GM18858 (cell line): ENCODE results near the gene DAG1.
"Not testable (repeated sequence)": the region's sequence is repeated elsewhere in the genome, so short reads cannot be mapped to it uniquely, and the experiment has no call there.

ENCODE experiments used
- ATAC-seq: cut with Tn5 transposase; IDR thresholded peaks from one replicate; pipeline ENCODE4 v1.9.1; 2021; ENCODE audit not compliant: unreplicated experiment

The DAG1 gene

GRCh38 chr3:49469037-49469935 is 781 bp upstream of the DAG1 start:
- no peak for ATAC-seq

- ATAC-seq = peak; percentile 19
Measured at GRCh38 chr3:49470714-49471420, 800 bp downstream of the DAG1 start.

- ATAC-seq = no peak
Measured at GRCh38 chr3:49471856-49472495, 1.9 kb downstream of the DAG1 start.

- no peak for ATAC-seq
Measured at GRCh38 chr3:49476563-49476962, 6.5 kb downstream of the DAG1 start.

- ATAC-seq = no peak
Measured at GRCh38 chr3:49482766-49483165, 12.7 kb downstream of the DAG1 start.

GRCh38 chr3:49484471-49484870 is 14.4 kb downstream of the DAG1 start:
- ATAC-seq = no peak

GRCh38 chr3:49489247-49489646 is 19.2 kb downstream of the DAG1 start:
- no peak for ATAC-seq

GRCh38 chr3:49492969-49493368 is 22.9 kb downstream of the DAG1 start:
- no peak for ATAC-seq

GRCh38 chr3:49493901-49494300 is 23.8 kb downstream of the DAG1 start:
- no peak for ATAC-seq

GRCh38 chr3:49495023-49495422 is 25.0 kb downstream of the DAG1 start:
- ATAC-seq = no peak

GRCh38 chr3:49496845-49497244 is 26.8 kb downstream of the DAG1 start:
- ATAC-seq = not testable (repeated sequence)

- ATAC-seq = no peak
Measured at GRCh38 chr3:49497606-49498005, 27.5 kb downstream of the DAG1 start.

- ATAC-seq = no peak
Measured at GRCh38 chr3:49498239-49498638, 28.2 kb downstream of the DAG1 start.

GRCh38 chr3:49498648-49499047 is 28.6 kb downstream of the DAG1 start:
- ATAC-seq = no peak

GRCh38 chr3:49500205-49500731 is 30.2 kb downstream of the DAG1 start:
- ATAC-seq = no peak

- no peak for ATAC-seq
Measured at GRCh38 chr3:49500732-49501609, 30.9 kb downstream of the DAG1 start.

GRCh38 chr3:49501842-49502241 is 31.8 kb downstream of the DAG1 start:
- ATAC-seq = no peak

GRCh38 chr3:49506906-49507305 is 36.8 kb downstream of the DAG1 start:
- ATAC-seq = no peak

GRCh38 chr3:49509028-49509561 is 39.0 kb downstream of the DAG1 start:
- ATAC-seq = no peak

GRCh38 chr3:49511639-49512038 is 41.6 kb downstream of the DAG1 start:
- ATAC-seq = no peak
